Measurements from ENCODE around the gene CNGA4.

- TF ChIP-seq CTCF (IDR thresholded peaks at IDR 0.05) (no peak), POLR2A (IDR thresholded peaks at IDR 0.05) (no peak)
Measured at GRCh38 chr11:6196396-6196795, 42.5 kb upstream of the CNGA4 start.
